HepG2 (cell line): Measurements from ENCODE around the gene STK25. TPM values are rescaled to one million over a fixed set of nuclear protein-coding genes. Genes with fewer than 3 reads are reported as not detected.

Source experiments
- CREB1 ChIP-seq, 2 experiments: fragments of 450-650 bp in 1 of 2; IDR thresholded peaks; 2 replicates each; pipeline ENCODE4 v1.6.1; 2016 to 2017; ENCODE audit warnings: control low read depth in 1 of 2, mild to moderate bottlenecking in 1 of 2, missing compliant biosample characterization in 1 of 2, missing genetic modification characterization in 1 of 2
- ETV6 ChIP-seq: sonication (generic); formaldehyde crosslinking; conservative IDR thresholded peaks from 2 replicates; pipeline ENCODE4 v1.4.0; 2020; ENCODE audit warnings: missing genetic modification reagents
- FOXC1 ChIP-seq: sonication (generic); formaldehyde crosslinking; IDR thresholded peaks from 2 replicates; pipeline ENCODE4 v1.8.0; 2022; ENCODE audit warnings: mild to moderate bottlenecking, missing genetic modification reagents, borderline replicate concordance
- PRDM15 ChIP-seq: sonication (generic); formaldehyde crosslinking; IDR thresholded peaks from 2 replicates; pipeline ENCODE4 v1.4.0; 2020; ENCODE audit warnings: missing genetic modification reagents
- RBM22 ChIP-seq: fragments of 200-400 bp; formaldehyde crosslinking; optimal IDR thresholded peaks from 2 replicates; pipeline ENCODE3; 2017; ENCODE audit warnings: mild to moderate bottlenecking, low read length, moderate library complexity
- RXRA ChIP-seq: sonication (generic); formaldehyde crosslinking; IDR thresholded peaks from 2 replicates; pipeline ENCODE4 v1.5.1; 2020; ENCODE audit warnings: missing genetic modification reagents
- SIX1 ChIP-seq: sonication (generic); formaldehyde crosslinking; IDR thresholded peaks from 2 replicates; pipeline ENCODE4 v1.4.0; 2020; ENCODE audit warnings: missing genetic modification reagents, borderline replicate concordance
- ZBTB3 ChIP-seq: sonication (generic); formaldehyde crosslinking; IDR thresholded peaks from 2 replicates; pipeline ENCODE4 v1.4.0; 2020; ENCODE audit warnings: low read depth, mild to moderate bottlenecking, moderate library complexity, missing genetic modification reagents, borderline replicate concordance
- ZNF564 ChIP-seq: sonication (generic); formaldehyde crosslinking; IDR thresholded peaks from 2 replicates; pipeline ENCODE4 v1.8.1; 2023; ENCODE audit warnings: mild to moderate bottlenecking, missing genetic modification reagents
- ZNF605 ChIP-seq: sonication (generic); formaldehyde crosslinking; IDR thresholded peaks from 2 replicates; pipeline ENCODE4 v1.8.0; 2022; ENCODE audit warnings: mild to moderate bottlenecking, missing genetic modification reagents
- ZNF639 ChIP-seq: conservative IDR thresholded peaks from 2 replicates; pipeline ENCODE4 v1.6.1; 2018; ENCODE audit warnings: missing genetic modification reagents
- polyA plus RNA-seq, 8 experiments: library from polyadenylated mRNA; depleted of rRNA in 3 of 8; stranded (reverse) in 7 of 8; unstranded in 1 of 8; fragments of >200 nt; fragmentation: Illumina TruSeq in 4 of 8; extraction: Trizol in 4 of 8; gene quantifications; 2 replicates each; pipeline versions ENCODE4 v1.2.1 to v1.2.3, GENCODE V29; 2011 to 2016; ENCODE audit warnings: low read depth in 4 of 8, missing spikeins in 1 of 8, mixed read lengths in 1 of 8; ENCODE audit not compliant: insufficient read depth in 1 of 8
- total RNA-seq, 5 experiments: library from RNA; depleted of rRNA; stranded (reverse); fragments of >200 nt; fragmentation: Illumina TruSeq; extraction: Trizol; gene quantifications; 2 replicates each; pipeline ENCODE4 v1.2.3, GENCODE V29; 2016; ENCODE audit warnings: low read depth in 1 of 5
- TF ChIP-seq, protein P1 (sequence below): sonication (generic); formaldehyde crosslinking; conservative IDR thresholded peaks from 2 replicates; pipeline ENCODE4 v1.8.0; 2022; ENCODE audit warnings: missing genetic modification reagents

Gene STK25
- total and polyA plus RNA-seq, 2 of the 13 experiments (the other 11 are each of a cell fraction or from before 2014, with no cell fraction given) = 177 to 481 TPM

- TF ChIP-seq SIX1 (CRISPR knock-in tag) (0 out of 2 replicates have a peak, but pooled peaks have one; percentile 14), ZBTB3 (peak; percentile 97), ZNF639 (CRISPR knock-in tag) (no peak; the same call in none of the 2 replicates), FOXC1 (CRISPR knock-in tag) (peak; percentile 100), ZNF564 (peak; percentile 97), RBM22 (no peak), ZNF605 (peak; percentile 92; the same call in 1 of the 2 replicates), RXRA (CRISPR knock-in tag) (peak; percentile 90), ETV6 (CRISPR knock-in tag) (peak; percentile 97), CREB1 (IDR thresholded peaks at IDR 0.05) (peak; percentile 81), CREB1 (CRISPR knock-in tag; IDR thresholded peaks at IDR 0.05) (no peak), PRDM15 (CRISPR knock-in tag) (peak; percentile 38; the same call in 1 of the 2 replicates)
- TF ChIP-seq, protein P1, sequence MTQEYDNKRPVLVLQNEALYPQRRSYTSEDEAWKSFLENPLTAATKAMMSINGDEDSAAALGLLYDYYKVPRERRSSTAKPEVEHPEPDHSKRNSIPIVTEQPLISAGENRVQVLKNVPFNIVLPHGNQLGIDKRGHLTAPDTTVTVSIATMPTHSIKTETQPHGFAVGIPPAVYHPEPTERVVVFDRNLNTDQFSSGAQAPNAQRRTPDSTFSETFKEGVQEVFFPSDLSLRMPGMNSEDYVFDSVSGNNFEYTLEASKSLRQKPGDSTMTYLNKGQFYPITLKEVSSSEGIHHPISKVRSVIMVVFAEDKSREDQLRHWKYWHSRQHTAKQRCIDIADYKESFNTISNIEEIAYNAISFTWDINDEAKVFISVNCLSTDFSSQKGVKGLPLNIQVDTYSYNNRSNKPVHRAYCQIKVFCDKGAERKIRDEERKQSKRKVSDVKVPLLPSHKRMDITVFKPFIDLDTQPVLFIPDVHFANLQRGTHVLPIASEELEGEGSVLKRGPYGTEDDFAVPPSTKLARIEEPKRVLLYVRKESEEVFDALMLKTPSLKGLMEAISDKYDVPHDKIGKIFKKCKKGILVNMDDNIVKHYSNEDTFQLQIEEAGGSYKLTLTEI = no peak
Measured at GRCh38 chr2:241508240-241509154, at the start of gene STK25 (continued).
